IMR-90 (cell line): ENCODE results near the gene C3. TPM values are rescaled to one million over a fixed set of nuclear protein-coding genes. Genes with fewer than 3 reads are reported as not detected.

Experiments
- ATAC-seq: fragments of 200-7000 bp; cut with Tn5 transposase; 2 replicates; pipeline ENCODE4 v1.9.1; 2020; ENCODE audit warnings: low read depth, mild to moderate bottlenecking, moderate library complexity
- BruUV-seq: library from RNA; stranded (reverse); fragments of 400-500 nt; replicated peaks from 2 replicates; lab custom pipeline; 2021; lab: Mats Ljungman, UMichigan
- CTCF ChIA-PET: fragments of 300-600 bp; formaldehyde crosslinking; extraction: SDS; loops from one replicate; lab custom pipeline; 2021; ENCODE audit warnings: antibody characterized with exemption; lab: Yijun Ruan, JAX
- POLR2A ChIA-PET: fragments of 300-600 bp; sonication (Branson Sonifier 250); formaldehyde crosslinking; loops from one replicate; lab custom pipeline; 2022; ENCODE audit warnings: antibody characterized with exemption; ENCODE audit not compliant: unreplicated experiment; lab: Charles Lee
- DNase-seq: peaks from one replicate; pipeline ENCODE4 v3.0.0; 2013
- H2AFZ ChIP-seq: replicated peaks from 2 replicates; pipeline ENCODE3; 2013; ENCODE audit warnings: low read length, mild to moderate bottlenecking; ENCODE audit not compliant: poor library complexity
- H2AK5ac ChIP-seq: 2 replicates; pipeline ENCODE4 v1.6.1; 2013; ENCODE audit warnings: low read depth, low read length, inconsistent platforms
- H2AK9ac ChIP-seq: replicated peaks from 2 replicates; pipeline ENCODE3; 2013; ENCODE audit warnings: mild to moderate bottlenecking, low read depth, low read length, moderate library complexity; ENCODE audit not compliant: poor library complexity
- H2BK120ac ChIP-seq: 2 replicates; pipeline ENCODE4 v1.6.1; 2013; ENCODE audit warnings: low read depth, low read length, inconsistent platforms
- H2BK15ac ChIP-seq: 3 replicates; pipeline ENCODE4 v1.6.1; 2013; ENCODE audit warnings: low read depth, low read length, inconsistent platforms
- H2BK20ac ChIP-seq: 2 replicates; pipeline ENCODE4 v1.6.1; 2013; ENCODE audit warnings: low read depth, mild to moderate bottlenecking, inconsistent platforms, low read length, moderate library complexity
- H2BK5ac ChIP-seq: 2 replicates; pipeline ENCODE4 v1.6.1; 2013; ENCODE audit warnings: mild to moderate bottlenecking, low read depth, low read length, inconsistent platforms; ENCODE audit not compliant: poor library complexity, severe bottlenecking
- H3K14ac ChIP-seq: replicated peaks from 2 replicates; pipeline ENCODE4 v1.6.1; 2013; ENCODE audit warnings: low read depth, low read length, inconsistent platforms
- H3K18ac ChIP-seq: 2 replicates; pipeline ENCODE4 v1.6.1; 2013; ENCODE audit warnings: low read depth, low read length, control low read depth
- H3K23ac ChIP-seq: 2 replicates; pipeline ENCODE4 v1.6.1; 2013; ENCODE audit warnings: low read depth, low read length, inconsistent platforms
- H3K27ac ChIP-seq: 2 replicates; pipeline ENCODE4 v1.5.1; 2013; ENCODE audit warnings: mild to moderate bottlenecking, control low read depth, low read length; ENCODE audit not compliant: insufficient read depth
- H3K27me3 ChIP-seq: 2 replicates; pipeline ENCODE4 v1.6.1; 2013; ENCODE audit warnings: low read length; ENCODE audit not compliant: control insufficient read depth, insufficient read depth
- H3K36me3 ChIP-seq: 2 replicates; pipeline ENCODE4 v1.6.1; 2013; ENCODE audit warnings: low read length, mixed read lengths; ENCODE audit not compliant: control insufficient read depth, insufficient read depth
- H3K4ac ChIP-seq: 2 replicates; pipeline ENCODE4 v1.6.1; 2013; ENCODE audit warnings: low read depth, low read length, inconsistent platforms
- H3K4me1 ChIP-seq: 2 replicates; pipeline ENCODE4 v1.6.1; 2013; ENCODE audit warnings: low read length, mixed read lengths; ENCODE audit not compliant: control insufficient read depth, insufficient read depth
- H3K4me2 ChIP-seq: 2 replicates; pipeline ENCODE4 v1.6.1; 2013; ENCODE audit warnings: low read depth, mild to moderate bottlenecking, control low read depth, low read length, moderate library complexity
- H3K4me3 ChIP-seq: 2 replicates; pipeline ENCODE4 v1.5.1; 2013; ENCODE audit warnings: low read depth, mild to moderate bottlenecking, control low read depth, low read length, moderate library complexity; ENCODE audit not compliant: insufficient read depth
- H3K56ac ChIP-seq: 2 replicates; pipeline ENCODE4 v1.6.1; 2013; ENCODE audit warnings: low read length, inconsistent platforms; ENCODE audit not compliant: insufficient read depth; ENCODE audit errors: extremely low read depth
- H3K79me1 ChIP-seq, 2 experiments: 2 replicates each; pipeline ENCODE4 v1.6.1; 2013; ENCODE audit warnings: low read length in 2 of 2, inconsistent platforms in 1 of 2, low read depth in 1 of 2
- H3K9ac ChIP-seq: 2 replicates; pipeline ENCODE4 v1.6.1; 2013; ENCODE audit warnings: low read depth, low read length, control low read depth
- H3K9me1 ChIP-seq: 2 replicates; pipeline ENCODE4 v1.6.1; 2013; ENCODE audit warnings: low read length, inconsistent platforms; ENCODE audit not compliant: insufficient read depth
- H3K9me3 ChIP-seq: 2 replicates; pipeline ENCODE4 v1.6.1; 2013; ENCODE audit warnings: low read length; ENCODE audit not compliant: control insufficient read depth, insufficient read depth
- H4K20me1 ChIP-seq: 2 replicates; pipeline ENCODE4 v1.6.1; 2013; ENCODE audit warnings: low read length, inconsistent platforms; ENCODE audit not compliant: insufficient read depth
- H4K5ac ChIP-seq: 2 replicates; pipeline ENCODE4 v1.6.1; 2013; ENCODE audit warnings: mild to moderate bottlenecking, low read depth, low read length, control low read depth
- H4K8ac ChIP-seq, 2 experiments: 2 replicates each; pipeline ENCODE4 v1.6.1; 2013; ENCODE audit warnings: low read depth in 2 of 2, low read length in 2 of 2, control low read depth in 1 of 2, inconsistent platforms in 1 of 2
- H4K91ac ChIP-seq: 2 replicates; pipeline ENCODE4 v1.6.1; 2013; ENCODE audit warnings: low read depth, low read length, inconsistent platforms; ENCODE audit not compliant: insufficient read depth
- BHLHE40 ChIP-seq: fragments of 150-350 bp; IDR thresholded peaks from 2 replicates; pipeline ENCODE4 v1.6.1; 2016; ENCODE audit warnings: mild to moderate bottlenecking, low read depth, low read length
- CEBPB ChIP-seq: IDR thresholded peaks from 2 replicates; pipeline ENCODE4 v1.6.1; 2012; ENCODE audit warnings: low read depth, low read length, improper control_type of control experiment
- CHD1 ChIP-seq: IDR thresholded peaks from 2 replicates; pipeline ENCODE4 v1.6.1; 2012; ENCODE audit warnings: low read depth, low read length, improper control_type of control experiment
- CTCF ChIP-seq: conservative IDR thresholded peaks from 2 replicates; pipeline ENCODE4 v1.5.1; 2012; ENCODE audit warnings: mild to moderate bottlenecking, low read depth, low read length, improper control_type of control experiment
- ELK1 ChIP-seq: fragments of 150-350 bp; IDR thresholded peaks from 2 replicates; pipeline ENCODE4 v1.6.1; 2016; ENCODE audit warnings: low read depth, mild to moderate bottlenecking, low read length, moderate library complexity, borderline replicate concordance
- FOS ChIP-seq: fragments of 150-350 bp; IDR thresholded peaks from 2 replicates; pipeline ENCODE4 v1.6.1; 2016; ENCODE audit warnings: low read depth, low read length
- MAZ ChIP-seq: IDR thresholded peaks from 2 replicates; pipeline ENCODE4 v1.6.1; 2012; ENCODE audit warnings: low read depth, mild to moderate bottlenecking, low read length, improper control_type of control experiment, moderate library complexity, borderline replicate concordance
- MXI1 ChIP-seq: IDR thresholded peaks from 2 replicates; pipeline ENCODE4 v1.6.1; 2012; ENCODE audit warnings: low read depth, mild to moderate bottlenecking, low read length, moderate library complexity, borderline replicate concordance
- NFE2L2 ChIP-seq: fragments of 150-350 bp; IDR thresholded peaks from 2 replicates; pipeline ENCODE4 v1.6.1; 2016; ENCODE audit warnings: low read depth, mild to moderate bottlenecking, low read length
- POLR2A ChIP-seq: IDR thresholded peaks from 2 replicates; pipeline ENCODE4 v1.6.1; 2012; ENCODE audit warnings: mild to moderate bottlenecking, low read depth, low read length
- RAD21 ChIP-seq: IDR thresholded peaks from 2 replicates; pipeline ENCODE4 v1.6.1; 2012; ENCODE audit warnings: low read length, improper control_type of control experiment
- RCOR1 ChIP-seq: IDR thresholded peaks from 2 replicates; pipeline ENCODE4 v1.6.1; 2012; ENCODE audit warnings: mild to moderate bottlenecking, low read length, improper control_type of control experiment; ENCODE audit not compliant: insufficient replicate concordance
- SMC3 ChIP-seq: fragments of 150-350 bp; IDR thresholded peaks from 2 replicates; pipeline ENCODE4 v1.6.1; 2016; ENCODE audit warnings: low read depth, mild to moderate bottlenecking, antibody characterized with exemption, low read length, moderate library complexity
- USF2 ChIP-seq: fragments of 150-350 bp; IDR thresholded peaks from 2 replicates; pipeline ENCODE4 v1.6.1; 2017; ENCODE audit warnings: mild to moderate bottlenecking, antibody characterized with exemption, low read length, low read depth
- WGBS, 2 experiments: methylation state at CpG; one replicate each; pipeline versions ENCODE4 v1.1.5 to v1.1.7; 2013; ENCODE audit warnings: missing lambda C conversion rate in 2 of 2; ENCODE audit not compliant: insufficient read length in 1 of 2; ENCODE audit errors: extremely low coverage in 2 of 2; 5-methylcytosine and 5-hydroxymethylcytosine counted together
- dilution Hi-C: fragments of 300-500 bp; cut with HindIII; formaldehyde crosslinking; loops from one replicate; pipeline ENCODE4 v1.14.3; 2018; ENCODE audit warnings: low sequenced_read_pairs; ENCODE audit not compliant: unreplicated experiment
- in situ Hi-C: fragments of 300-500 bp; cut with MboI; formaldehyde crosslinking; loops from 3 replicates; pipeline ENCODE4 v1.14.3; 2019; ENCODE audit warnings: low sequenced_read_pairs, inconsistent platforms, mixed read lengths
- intact Hi-C: fragments of 100-400 bp; cut with micrococcal nuclease; formaldehyde crosslinking; loops from 2 replicates; pipeline ENCODE4 v1.10.0; 2022
- polyA plus RNA-seq, 3 experiments: library from polyadenylated mRNA; depleted of rRNA; stranded (reverse); fragments of >200 nt; gene quantifications; 2 replicates each; pipeline ENCODE4 v1.2.3, GENCODE V29; 2012; ENCODE audit warnings: low replicate concordance in 1 of 3
- total RNA-seq: library from RNA; depleted of rRNA; stranded (reverse); fragments of >200 nt; gene quantifications from 2 replicates; pipeline ENCODE4 v1.2.3, GENCODE V29; 2012

The C3 gene
- total and polyA plus RNA-seq, 2 of the 4 experiments (the other 2 are of a cell fraction) = 0.36 TPM; not detected in 1

GRCh38 chr19:6696239-6696820 is 24.1 kb downstream of the C3 start:
- Histone ChIP-seq H2BK5ac (no peak overlapping the region), H3K9ac (no peak overlapping the region), H3K4me2 (no peak overlapping the region), H2BK120ac (no peak overlapping the region), H3K9me3 (peaks cover 15% of the 10 kb centered on the region; the same call in 1 of the 2 replicates), H3K14ac (no peak overlapping the region), H4K91ac (no peak overlapping the region), H3K79me1 (no peaks in the 10 kb centered on the region), H3K56ac (no peak overlapping the region), H3K23ac (no peak overlapping the region), H2AK5ac (no peak overlapping the region), H3K9me1 (no peaks in the 10 kb centered on the region), H4K8ac (no peak overlapping the region), H2AK9ac (no peak overlapping the region), H2AFZ (no peak overlapping the region), H4K5ac (no peak overlapping the region), H3K36me3 (no peaks in the 10 kb centered on the region), H3K27me3 (no peaks in the 10 kb centered on the region), H3K4ac (no peak overlapping the region), H2BK15ac (no peak overlapping the region), H3K27ac (no peak overlapping the region), H3K4me3 (no peak overlapping the region), H3K18ac (no peak overlapping the region), H4K20me1 (no peaks in the 10 kb centered on the region), H2BK20ac (no peak overlapping the region), H3K4me1 (no peaks in the 10 kb centered on the region)
- TF ChIP-seq RAD21 = no peak
- TF ChIP-seq BHLHE40 = no peak
- TF ChIP-seq MXI1 = no peak
- no peak for TF ChIP-seq CTCF
- no peak for TF ChIP-seq POLR2A
- TF ChIP-seq CEBPB = no peak
- TF ChIP-seq NFE2L2 = no peak
- no peak for TF ChIP-seq RCOR1
- no peak for TF ChIP-seq SMC3
- TF ChIP-seq FOS = no peak
- TF ChIP-seq CHD1 = no peak
- no peak for TF ChIP-seq MAZ
- no peak for TF ChIP-seq ELK1
- no peak for TF ChIP-seq USF2
- BruUV-seq = no TSS peak
- intact Hi-C loops (no loop called here), in situ Hi-C loops (no loop called here), dilution Hi-C loops (no loop called here)
- no CpG with 5 or more reads among the region's 18 CpGs for WGBS, 2 experiments
- no peak for DNase-seq
- POLR2A ChIA-PET = no interaction called here
- CTCF ChIA-PET = no interaction called here
- ATAC-seq = no peak
